Measurements from ENCODE around the gene FARS2. TPM values are rescaled to one million over a fixed set of nuclear protein-coding genes. Genes with fewer than 3 reads are reported as not detected.

The FARS2 gene
- polyA plus RNA-seq, 1 donor (not counting 4 experiments of a cell fraction or from before 2014, with no cell fraction given), result 21.3 TPM

GRCh38 chr6:5250451-5250850, 10.9 kb upstream of the FARS2 start:
- H4K20me1 ChIP-seq (ENCODE audit: control insufficient read depth, extremely low read depth, insufficient read depth, low read length), result no peaks in the 10 kb centered on the region
- peak overlapping the region; percentile 31 for H3K4me2 ChIP-seq (ENCODE audit: control insufficient read depth, extremely low read depth, insufficient read depth, low read depth, low read length)
- no peak overlapping the region for H2AFZ ChIP-seq (ENCODE audit: control insufficient read depth, low read length)
- peaks cover 5% of the 10 kb centered on the region in 2 experiments for H3K36me3 ChIP-seq (ENCODE audit: control insufficient read depth in 2 of 2, extremely low read depth in 1 of 2, insufficient read depth in 2 of 2, low read length in 2 of 2)
- H3K4me1 ChIP-seq (ENCODE audit: control insufficient read depth, extremely low read depth, insufficient read depth, low read length), result peaks cover 34% of the 10 kb centered on the region
- H3K9me3 ChIP-seq (ENCODE audit: control insufficient read depth, low read depth, low read length), result no peaks in the 10 kb centered on the region
- H3K4me3 ChIP-seq (ENCODE audit: control insufficient read depth in 2 of 3, extremely low read depth in 1 of 3, insufficient read depth in 2 of 3, low read depth in 1 of 3, low read length in 3 of 3), result no peak overlapping the region
- dilution Hi-C loops (cut with MboI; ENCODE audit: extremely low pct_ligation_motif_present, low sequenced_read_pairs), result no loop called here
- H3K27ac ChIP-seq (ENCODE audit: control insufficient read depth, insufficient read depth, low read length), result peak overlapping the region; percentile 82
- H3K79me2 ChIP-seq (ENCODE audit: control insufficient read depth, insufficient read depth, low read length), result peaks cover 31% of the 10 kb centered on the region
- H3K9me1 ChIP-seq (ENCODE audit: control insufficient read depth, extremely low read depth, insufficient read depth, low read length), result no peaks in the 10 kb centered on the region
- FAIRE-seq (no peak), DNase-seq (ENCODE audit: low read depth, low spot score) (no peak)
- no peaks in the 10 kb centered on the region for H3K27me3 ChIP-seq (ENCODE audit: control insufficient read depth, extremely low read depth, insufficient read depth, low read length)
- H3K9ac ChIP-seq (ENCODE audit: control insufficient read depth, extremely low read depth, insufficient read depth, low read length), result no peak overlapping the region
- TF ChIP-seq EZH2 (IDR thresholded peaks at IDR 0.05; ENCODE audit: low read length) (no peak), CTCF (optimal IDR thresholded peaks at IDR 0.05 in 1 of 3, IDR thresholded peaks at IDR 0.05 in 1 of 3, conservative IDR thresholded peaks at IDR 0.05 in 1 of 3; ENCODE audit: extremely low read depth in 1 of 3, insufficient read depth in 2 of 3, low read length in 3 of 3) (no peak)

- dilution Hi-C loops (cut with MboI; ENCODE audit: extremely low pct_ligation_motif_present, low sequenced_read_pairs), result no loop called here
- Histone ChIP-seq H3K4me1 (ENCODE audit: control insufficient read depth, extremely low read depth, insufficient read depth, low read length) (peaks cover 30% of the 10 kb centered on the region), H3K9me3 (ENCODE audit: control insufficient read depth, low read depth, low read length) (no peaks in the 10 kb centered on the region), H3K79me2 (ENCODE audit: control insufficient read depth, insufficient read depth, low read length) (peaks cover 28% of the 10 kb centered on the region), H2AFZ (ENCODE audit: control insufficient read depth, low read length) (no peak overlapping the region), H3K9ac (ENCODE audit: control insufficient read depth, extremely low read depth, insufficient read depth, low read length) (no peak overlapping the region), H3K36me3 (ENCODE audit: control insufficient read depth in 2 of 2, extremely low read depth in 1 of 2, insufficient read depth in 2 of 2, low read length in 2 of 2) (peaks cover 5% of the 10 kb centered on the region in 2 experiments), H4K20me1 (ENCODE audit: control insufficient read depth, extremely low read depth, insufficient read depth, low read length) (no peaks in the 10 kb centered on the region), H3K4me2 (ENCODE audit: control insufficient read depth, extremely low read depth, insufficient read depth, low read depth, low read length) (peak overlapping the region; percentile 31), H3K9me1 (ENCODE audit: control insufficient read depth, extremely low read depth, insufficient read depth, low read length) (no peaks in the 10 kb centered on the region), H3K27ac (ENCODE audit: control insufficient read depth, insufficient read depth, low read length) (peak overlapping the region; percentile 82), H3K27me3 (ENCODE audit: control insufficient read depth, extremely low read depth, insufficient read depth, low read length) (no peaks in the 10 kb centered on the region), H3K4me3 (ENCODE audit: control insufficient read depth in 2 of 3, extremely low read depth in 1 of 3, insufficient read depth in 2 of 3, low read depth in 1 of 3, low read length in 3 of 3) (no peak overlapping the region)
- DNase-seq (ENCODE audit: low read depth, low spot score), result no peak
- FAIRE-seq, result no peak
- TF ChIP-seq EZH2 (IDR thresholded peaks at IDR 0.05; ENCODE audit: low read length), result no peak
- no peak for TF ChIP-seq CTCF (optimal IDR thresholded peaks at IDR 0.05 in 1 of 3, IDR thresholded peaks at IDR 0.05 in 1 of 3, conservative IDR thresholded peaks at IDR 0.05 in 1 of 3; ENCODE audit: extremely low read depth in 1 of 3, insufficient read depth in 2 of 3, low read length in 3 of 3)
Observed at GRCh38 chr6:5250911-5251310, 10.4 kb upstream of the FARS2 start.
